Sciatic nerve (tissue), 2 donors: ENCODE measurements around the gene PCDH7. TPM values are rescaled to one million over a fixed set of nuclear protein-coding genes. Genes with fewer than 3 reads are reported as not detected.

Experiments used
- ATAC-seq: fragments of 200-7000 bp; cut with Tn5 transposase; one replicate; pipeline ENCODE4 v1.9.1; 2020; ENCODE audit warnings: mild to moderate bottlenecking, moderate library complexity
- DNase-seq: peaks from one replicate; pipeline ENCODE4 v3.0.0-alpha.2; 2020; ENCODE audit warnings: low spot score
- intact Hi-C: fragments of 100-400 bp; cut with DNase I; formaldehyde crosslinking; loops from one replicate; pipeline ENCODE4 v1.14.2; 2022
- total RNA-seq: library from RNA; stranded (reverse); fragmentation: NEBNext Ultra II Directional; extraction: Animal tissue kit (Norgen Biotek cat#: 25700); gene quantifications from one replicate; pipeline ENCODE4 v1.2.1, GENCODE V29; 2021
- donor health status: DM: no; HTN: no; CAD: no.
- donor health status: DM: no; HTN: no; CAD: no.

Gene PCDH7, protein sequence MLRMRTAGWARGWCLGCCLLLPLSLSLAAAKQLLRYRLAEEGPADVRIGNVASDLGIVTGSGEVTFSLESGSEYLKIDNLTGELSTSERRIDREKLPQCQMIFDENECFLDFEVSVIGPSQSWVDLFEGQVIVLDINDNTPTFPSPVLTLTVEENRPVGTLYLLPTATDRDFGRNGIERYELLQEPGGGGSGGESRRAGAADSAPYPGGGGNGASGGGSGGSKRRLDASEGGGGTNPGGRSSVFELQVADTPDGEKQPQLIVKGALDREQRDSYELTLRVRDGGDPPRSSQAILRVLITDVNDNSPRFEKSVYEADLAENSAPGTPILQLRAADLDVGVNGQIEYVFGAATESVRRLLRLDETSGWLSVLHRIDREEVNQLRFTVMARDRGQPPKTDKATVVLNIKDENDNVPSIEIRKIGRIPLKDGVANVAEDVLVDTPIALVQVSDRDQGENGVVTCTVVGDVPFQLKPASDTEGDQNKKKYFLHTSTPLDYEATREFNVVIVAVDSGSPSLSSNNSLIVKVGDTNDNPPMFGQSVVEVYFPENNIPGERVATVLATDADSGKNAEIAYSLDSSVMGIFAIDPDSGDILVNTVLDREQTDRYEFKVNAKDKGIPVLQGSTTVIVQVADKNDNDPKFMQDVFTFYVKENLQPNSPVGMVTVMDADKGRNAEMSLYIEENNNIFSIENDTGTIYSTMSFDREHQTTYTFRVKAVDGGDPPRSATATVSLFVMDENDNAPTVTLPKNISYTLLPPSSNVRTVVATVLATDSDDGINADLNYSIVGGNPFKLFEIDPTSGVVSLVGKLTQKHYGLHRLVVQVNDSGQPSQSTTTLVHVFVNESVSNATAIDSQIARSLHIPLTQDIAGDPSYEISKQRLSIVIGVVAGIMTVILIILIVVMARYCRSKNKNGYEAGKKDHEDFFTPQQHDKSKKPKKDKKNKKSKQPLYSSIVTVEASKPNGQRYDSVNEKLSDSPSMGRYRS (N-terminal part only)
- total RNA-seq = 12.9 TPM

DNA sequence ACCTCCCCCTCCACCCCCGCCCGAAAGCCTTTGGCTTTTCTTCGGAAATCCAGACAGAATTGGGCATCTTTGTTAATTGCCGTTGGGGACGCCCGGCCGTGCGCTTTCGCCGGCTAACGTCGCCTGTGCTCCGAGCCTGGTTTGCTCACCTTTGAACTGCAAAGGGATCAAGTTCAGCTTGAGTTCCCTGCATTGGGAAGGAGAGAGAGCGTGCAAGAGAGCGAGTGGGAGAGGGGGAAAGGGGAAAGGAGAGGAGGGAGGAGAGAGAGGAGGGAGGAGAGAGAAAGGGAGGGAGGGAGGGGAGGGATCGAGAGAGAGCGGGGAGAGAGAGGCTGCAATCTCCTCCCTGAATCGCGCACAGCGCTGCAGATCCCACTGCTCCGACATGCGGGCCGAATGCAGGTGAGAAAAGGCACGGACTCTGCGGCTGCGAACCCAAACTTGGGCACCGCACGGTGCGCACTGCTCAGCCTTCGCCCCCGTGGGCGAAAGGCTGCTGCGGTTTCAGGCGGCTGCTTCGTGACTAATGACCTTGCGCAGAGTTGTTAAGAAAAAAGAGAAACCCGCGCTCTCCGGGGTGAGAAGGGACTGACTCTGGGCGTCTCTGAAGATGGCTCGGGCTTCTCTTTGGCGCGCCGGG, at the start of gene PCDH7:
PCDH7 (plus strand) TSS at position 349 of the 640 bp plus-strand sequence. CDS start 1,054 bp downstream, outside the sequence.
- no peak for DNase-seq
- peak; percentile 23 for ATAC-seq
- intact Hi-C loops = no loop called here

DNA sequence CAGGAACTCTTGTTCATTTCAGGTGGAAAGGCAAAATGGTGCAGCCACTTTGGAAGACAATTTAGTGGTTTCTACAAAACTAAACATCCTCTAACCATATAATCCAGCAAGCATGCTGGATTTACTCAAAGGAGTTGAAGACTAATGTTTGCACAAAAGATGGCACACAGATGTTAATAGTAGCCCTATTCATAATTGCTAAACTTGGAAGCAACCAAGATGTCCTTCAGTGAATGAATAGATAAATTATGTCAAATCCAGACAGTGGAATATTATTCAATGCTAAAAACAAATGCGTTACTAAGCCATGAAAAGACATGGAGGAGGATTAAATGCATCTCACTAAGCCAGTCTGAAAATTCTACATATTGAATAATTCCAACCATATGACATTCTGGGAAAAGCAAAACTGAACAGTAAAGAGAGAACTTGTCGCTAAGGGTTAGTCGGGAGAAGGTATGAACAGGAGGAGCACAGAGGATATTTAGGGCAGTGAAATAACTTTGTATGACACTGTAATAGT, 48.2 kb upstream of the PCDH7 start:
- DNase-seq (no peak), ATAC-seq (no peak)
- intact Hi-C loops = no loop called here

- intact Hi-C loops = no loop called here
- DNase-seq (no peak), ATAC-seq (no peak)
Measured at GRCh38 chr4:30696191-30696590, 24.0 kb upstream of the PCDH7 start.

- no peak for DNase-seq
- no peak for ATAC-seq
- intact Hi-C loops = no loop called here
Measured at GRCh38 chr4:30714408-30715031, 5.6 kb upstream of the PCDH7 start.

DNA sequence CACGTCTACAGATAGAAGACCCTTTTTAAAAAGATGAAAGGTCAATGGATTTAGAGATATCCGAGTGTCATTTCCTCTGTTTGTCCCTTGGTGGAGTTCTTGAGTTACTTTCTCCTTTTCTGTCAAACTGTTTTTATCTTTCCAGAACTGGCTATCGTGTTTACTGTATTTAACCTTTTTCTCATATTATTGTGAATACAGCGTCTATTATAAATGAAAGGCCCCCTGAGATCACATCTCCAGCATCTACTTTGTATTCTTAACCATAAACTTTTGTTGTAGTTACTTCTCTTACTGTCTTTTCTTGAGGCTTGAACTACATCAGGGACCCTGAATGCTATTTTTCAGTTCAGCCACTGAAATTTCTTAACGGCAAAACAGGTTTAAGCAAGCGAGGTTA, 4.0 kb upstream of the PCDH7 start:
- intact Hi-C loops = no loop called here
- no peak for ATAC-seq
- DNase-seq = no peak

DNA sequence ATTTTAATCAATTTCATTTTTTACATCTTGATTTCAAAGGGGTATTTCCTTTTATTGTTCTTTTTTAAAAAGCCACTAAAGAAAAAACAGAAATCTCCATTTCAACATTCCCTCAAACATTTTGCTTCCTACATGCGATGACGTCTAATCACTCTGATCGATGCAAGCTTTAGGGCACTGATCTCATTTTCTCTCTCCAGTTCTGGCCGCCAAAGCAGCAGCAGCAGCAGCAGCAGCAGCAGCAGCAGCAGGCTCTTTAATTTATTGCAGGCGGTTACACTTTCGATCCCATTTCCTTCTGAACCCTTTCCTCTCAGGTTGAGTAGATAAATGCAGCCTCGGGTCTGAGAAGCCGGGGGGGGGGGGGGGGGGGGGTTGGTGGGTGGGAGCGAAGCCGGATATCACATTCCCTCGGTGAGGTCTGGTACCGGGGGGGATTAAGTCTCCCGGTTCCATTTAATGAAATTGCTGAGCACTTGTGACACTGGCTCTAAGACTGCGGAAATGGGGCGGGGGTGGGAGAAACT, 3.4 kb upstream of the PCDH7 start:
- intact Hi-C loops = no loop called here

DNA sequence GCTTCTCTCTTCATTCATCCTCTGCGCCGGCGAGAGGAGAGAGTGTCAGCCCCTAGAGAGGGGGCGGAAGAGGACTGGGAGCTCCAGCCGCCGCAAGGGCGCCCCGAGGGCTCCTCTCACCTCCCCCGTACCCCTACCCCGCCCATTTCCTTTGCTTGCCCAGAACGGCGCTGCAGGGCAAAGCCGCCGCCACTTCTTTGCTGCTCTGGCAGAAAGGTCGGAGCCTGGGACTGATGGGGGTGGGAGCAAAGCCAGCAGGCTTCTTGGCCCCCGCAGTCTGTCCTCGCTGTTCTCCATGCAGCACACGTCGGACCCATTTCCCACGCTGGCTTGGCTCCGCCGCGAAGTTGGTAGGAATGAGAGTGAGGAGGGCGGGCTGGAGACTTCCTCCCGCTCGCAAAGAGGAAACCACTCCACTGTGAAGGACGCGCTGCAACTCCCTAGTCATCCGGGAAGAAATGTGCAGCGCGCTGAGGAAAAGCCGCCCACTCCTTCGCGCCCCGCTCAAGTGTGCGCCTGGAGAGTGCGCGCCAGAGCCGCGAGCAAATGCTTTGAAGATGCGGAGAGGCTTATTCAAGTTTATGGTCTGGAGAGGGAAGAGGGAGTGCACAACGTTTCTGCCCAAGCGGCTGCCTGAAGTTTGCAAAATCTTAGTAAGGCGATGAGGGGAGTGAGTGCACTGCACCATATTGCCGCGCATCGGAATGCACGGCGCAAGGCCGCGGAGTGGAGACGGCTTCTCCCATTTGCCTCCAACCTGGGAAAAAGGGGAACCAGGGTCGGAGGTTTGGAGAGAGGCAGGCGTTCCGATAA, 2.8 kb upstream of the PCDH7 start:
- intact Hi-C loops = no loop called here
- ATAC-seq = peak; percentile 27
- no peak for DNase-seq

More for the DNA sequence above, 3.4 kb upstream of the PCDH7 start:
- DNase-seq = no peak
- ATAC-seq = no peak

GRCh38 chr4:30718021-30718542, 2.1 kb upstream of the PCDH7 start:
- DNase-seq (no peak), ATAC-seq (peak; percentile 37)
- intact Hi-C loops = no loop called here

GRCh38 chr4:30718641-30719453, 1.3 kb upstream of the PCDH7 start:
- DNase-seq = no peak
- ATAC-seq = no peak
- intact Hi-C loops = no loop called here

DNA sequence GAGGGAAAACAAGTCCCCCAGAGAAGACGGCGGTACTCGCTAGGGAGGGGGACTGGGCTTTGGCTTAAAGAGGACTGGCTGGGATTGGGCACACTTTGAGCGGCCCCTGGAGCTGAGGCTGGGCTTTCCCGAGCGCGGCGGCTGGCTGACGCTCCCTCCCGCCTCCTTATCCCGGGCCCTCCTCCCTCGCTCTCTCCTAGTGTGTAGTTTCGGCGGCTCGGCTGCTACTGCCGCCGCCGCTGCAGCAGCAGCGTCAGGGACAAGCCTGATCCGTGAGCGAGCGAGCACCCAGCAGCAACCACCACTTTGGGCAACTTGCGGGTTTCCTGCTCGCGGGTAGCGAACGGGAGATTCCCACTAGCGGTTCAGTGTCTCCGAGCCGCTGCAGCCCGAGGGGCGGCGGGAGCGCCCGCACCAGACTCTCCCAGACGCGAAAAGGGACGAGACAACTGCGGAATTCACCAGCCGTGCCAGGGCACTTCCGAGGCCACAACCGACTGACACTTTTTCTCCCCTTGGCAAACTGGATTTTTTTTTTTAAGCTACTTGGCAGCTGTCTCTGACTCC, 632 bp upstream of the PCDH7 start:
- DNase-seq (peak; percentile 59), ATAC-seq (peak; percentile 45)
- intact Hi-C loops = no loop called here

- DNase-seq (no peak), ATAC-seq (peak; percentile 14)
- intact Hi-C loops = no loop called here
Measured at GRCh38 chr4:30720661-30721184, 554 bp downstream of the PCDH7 start.

GRCh38 chr4:30721185-30722091, 1.3 kb downstream of the PCDH7 start:
- DNase-seq (peak; percentile 59), ATAC-seq (no peak)
- intact Hi-C loops = no loop called here

GRCh38 chr4:30722092-30722358, 1.9 kb downstream of the PCDH7 start:
- intact Hi-C loops = no loop called here
- no peak for DNase-seq
- no peak for ATAC-seq

DNA sequence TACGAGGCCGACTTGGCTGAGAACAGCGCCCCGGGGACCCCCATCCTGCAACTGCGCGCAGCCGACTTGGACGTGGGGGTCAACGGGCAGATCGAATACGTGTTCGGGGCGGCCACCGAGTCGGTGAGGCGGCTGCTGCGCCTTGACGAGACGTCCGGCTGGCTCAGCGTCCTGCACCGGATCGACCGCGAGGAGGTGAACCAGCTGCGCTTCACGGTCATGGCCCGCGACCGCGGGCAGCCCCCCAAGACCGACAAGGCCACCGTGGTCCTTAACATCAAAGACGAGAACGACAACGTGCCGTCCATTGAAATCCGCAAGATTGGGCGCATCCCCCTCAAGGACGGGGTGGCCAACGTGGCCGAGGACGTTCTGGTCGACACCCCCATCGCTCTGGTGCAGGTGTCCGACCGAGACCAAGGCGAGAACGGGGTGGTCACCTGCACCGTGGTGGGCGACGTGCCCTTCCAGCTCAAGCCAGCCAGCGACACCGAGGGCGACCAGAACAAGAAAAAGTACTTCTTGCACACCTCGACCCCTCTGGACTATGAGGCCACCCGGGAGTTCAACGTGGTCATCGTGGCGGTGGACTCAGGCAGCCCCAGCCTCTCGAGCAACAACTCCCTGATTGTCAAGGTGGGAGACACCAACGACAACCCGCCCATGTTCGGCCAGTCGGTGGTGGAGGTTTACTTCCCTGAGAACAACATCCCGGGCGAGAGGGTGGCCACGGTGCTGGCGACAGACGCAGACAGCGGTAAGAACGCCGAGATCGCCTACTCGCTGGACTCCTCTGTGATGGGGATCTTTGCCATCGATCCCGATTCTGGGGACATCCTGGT, 2.4 kb downstream of the PCDH7 start:
- ATAC-seq = no peak
- no peak for DNase-seq
- intact Hi-C loops = no loop called here
